NCI-H187 (cell line): ENCODE measurements around the gene SH2D3C.

Source experiments
- DNase-seq, 2 experiments: peaks; one replicate each; lab custom pipeline; 2025; lab: John Stamatoyannopoulos, UW

Gene SH2D3C

GRCh38 chr9:127778280-127779135 is at the start of gene SH2D3C:
Gene SH2D3C, minus strand, starts transcription at chr9:127778666. Its CDS starts 39 bp downstream, at chr9:127778627.
- no peak for DNase-seq

GRCh38 chr9:127826253-127826913 is 47.9 kb upstream of the SH2D3C start:
- DNase-seq, result no peak

- no peak for DNase-seq
Measured at GRCh38 chr9:127825319-127826051, 47.0 kb upstream of the SH2D3C start.

- no peak for DNase-seq
Measured at GRCh38 chr9:127822108-127822507, 43.6 kb upstream of the SH2D3C start.

- DNase-seq, result no peak
Measured at GRCh38 chr9:127818574-127818973, 40.1 kb upstream of the SH2D3C start.

- no peak for DNase-seq
Measured at GRCh38 chr9:127817881-127818434, 39.5 kb upstream of the SH2D3C start.

GRCh38 chr9:127816728-127817127 is 38.3 kb upstream of the SH2D3C start:
- no peak for DNase-seq

GRCh38 chr9:127816362-127816725 is 37.9 kb upstream of the SH2D3C start:
- DNase-seq, result no peak

- DNase-seq, result no peak
Measured at GRCh38 chr9:127815512-127816361, 37.3 kb upstream of the SH2D3C start.

GRCh38 chr9:127814619-127815511 is 36.4 kb upstream of the SH2D3C start:
- DNase-seq, result no peak

GRCh38 chr9:127813686-127814226 is 35.3 kb upstream of the SH2D3C start:
- no peak for DNase-seq

- no peak for DNase-seq
Measured at GRCh38 chr9:127812936-127813675, 34.6 kb upstream of the SH2D3C start.

GRCh38 chr9:127812011-127812410 is 33.5 kb upstream of the SH2D3C start:
- DNase-seq, result no peak

- DNase-seq, result no peak
Measured at GRCh38 chr9:127810378-127811187, 32.1 kb upstream of the SH2D3C start.

GRCh38 chr9:127809540-127810377 is 31.3 kb upstream of the SH2D3C start:
- DNase-seq, result no peak

GRCh38 chr9:127809002-127809539 is 30.6 kb upstream of the SH2D3C start:
- DNase-seq, result no peak

- DNase-seq, result no peak
Measured at GRCh38 chr9:127808347-127809001, 30.0 kb upstream of the SH2D3C start.
